PC-3 (cell line): ENCODE data around the gene NFATC1. TPM values are rescaled to one million over a fixed set of nuclear protein-coding genes. Genes with fewer than 3 reads are reported as not detected.

Experiments used
- ATAC-seq: fragments of 200-7000 bp; cut with Tn5 transposase; 2 replicates; pipeline ENCODE4 v1.9.1; 2020; ENCODE audit warnings: mild to moderate bottlenecking, moderate library complexity
- BruUV-seq: library from RNA; stranded (reverse); fragments of 400-500 nt; replicated peaks from 2 replicates; lab custom pipeline; 2021; lab: Mats Ljungman, UMichigan
- CTCF ChIA-PET: fragments of 300-600 bp; sonication (Branson Sonifier 250); formaldehyde crosslinking; loops from one replicate; lab custom pipeline; 2022; ENCODE audit warnings: antibody characterized with exemption; lab: Charles Lee
- POLR2A ChIA-PET: fragments of 300-600 bp; sonication (Branson Sonifier 250); formaldehyde crosslinking; loops from one replicate; lab custom pipeline; 2022; ENCODE audit warnings: antibody characterized with exemption; ENCODE audit not compliant: unreplicated experiment; lab: Charles Lee
- DNase-seq: peaks from one replicate; pipeline ENCODE4 v3.0.0-alpha.2; 2015
- H2AFZ ChIP-seq: fragments of 300-600 bp; sonication (generic); 2 replicates; pipeline ENCODE4 v1.6.0; 2016; ENCODE audit warnings: antibody characterized with exemption, low read length
- H3F3A ChIP-seq: fragments of 300-600 bp; sonication (generic); one replicate; pipeline ENCODE4 v1.6.0; 2017; ENCODE audit warnings: antibody characterized with exemption, low read length, control low read depth, mild to moderate bottlenecking; ENCODE audit not compliant: unreplicated experiment
- H3K27ac ChIP-seq: fragments of 300-600 bp; sonication (generic); 2 replicates; pipeline ENCODE4 v1.5.1; 2016; ENCODE audit warnings: mild to moderate bottlenecking, low read length
- H3K27me3 ChIP-seq: fragments of 300-600 bp; sonication (generic); 2 replicates; pipeline ENCODE4 v1.6.1; 2016; ENCODE audit warnings: low read length, mixed read lengths
- H3K36me3 ChIP-seq: fragments of 300-600 bp; sonication (generic); 2 replicates; pipeline ENCODE4 v1.6.1; 2016; ENCODE audit warnings: low read depth, mixed run types, low read length, mixed read lengths
- H3K4me1 ChIP-seq: fragments of 300-600 bp; sonication (generic); 2 replicates; pipeline ENCODE4 v1.5.1; 2016; ENCODE audit warnings: low read length; ENCODE audit not compliant: insufficient read depth
- H3K4me2 ChIP-seq: fragments of 300-600 bp; sonication (generic); 2 replicates; pipeline ENCODE4 v1.6.0; 2016; ENCODE audit warnings: low read length
- H3K4me3 ChIP-seq: fragments of 300-600 bp; sonication (generic); 2 replicates; pipeline ENCODE4 v1.5.1; 2016; ENCODE audit warnings: mild to moderate bottlenecking, low read length, mixed read lengths
- H3K79me2 ChIP-seq: fragments of 300-600 bp; sonication (generic); 2 replicates; pipeline ENCODE4 v1.6.1; 2017; ENCODE audit warnings: low read length, mixed read lengths
- H3K9ac ChIP-seq: fragments of 300-600 bp; sonication (generic); 2 replicates; pipeline ENCODE4 v1.6.0; 2016; ENCODE audit warnings: mild to moderate bottlenecking, low read length
- H3K9me2 ChIP-seq: fragments of 300-600 bp; sonication (generic); replicated peaks from 2 replicates; pipeline ENCODE4 v1.6.1; 2016; ENCODE audit warnings: mixed run types, low read length, mixed read lengths
- H3K9me3 ChIP-seq: fragments of 300-600 bp; sonication (generic); 2 replicates; pipeline ENCODE4 v1.6.1; 2016; ENCODE audit warnings: low read length, mixed read lengths
- H4K20me1 ChIP-seq: fragments of 300-600 bp; sonication (generic); 2 replicates; pipeline ENCODE4 v1.6.1; 2016; ENCODE audit warnings: low read length, mixed read lengths
- CTCF ChIP-seq: fragments of 300-600 bp; sonication (generic); conservative IDR thresholded peaks from 2 replicates; pipeline ENCODE4 v1.5.1; 2017; ENCODE audit warnings: antibody characterized with exemption, low read depth, mild to moderate bottlenecking, low read length
- EZH2 ChIP-seq: fragments of 300-600 bp; sonication (generic); IDR thresholded peaks from one replicate; pipeline ENCODE4 v1.6.1; 2017; ENCODE audit warnings: antibody characterized with exemption, mild to moderate bottlenecking, low read length; ENCODE audit not compliant: unreplicated experiment
- EZH2phosphoT487 ChIP-seq: fragments of 300-600 bp; sonication (generic); IDR thresholded peaks from 2 replicates; pipeline ENCODE4 v1.6.1; 2018; ENCODE audit warnings: mild to moderate bottlenecking, antibody characterized with exemption, low read length, borderline replicate concordance
- intact Hi-C: fragments of 100-400 bp; cut with micrococcal nuclease; formaldehyde crosslinking; loops from 2 replicates; pipeline ENCODE4 v1.9.0; 2023
- total RNA-seq: library from RNA; depleted of rRNA; stranded (reverse); fragments of >200 nt; gene quantifications from 2 replicates; pipeline ENCODE4 v1.2.3, GENCODE V29; 2014

The NFATC1 gene
- total RNA-seq, 1 experiment from 2014 or later = 5.9 TPM

- no peaks in the 10 kb centered on the region for H3K9me2 ChIP-seq
- H3F3A ChIP-seq = no peaks in the 10 kb centered on the region
- CTCF ChIA-PET = no interaction called here
- no peak overlapping the region for H3K27ac ChIP-seq
- DNase-seq (no peak), ATAC-seq (no peak)
- H2AFZ ChIP-seq = no peak overlapping the region
- TF ChIP-seq EZH2phosphoT487 (no peak), CTCF (no peak), EZH2 (no peak)
- no peaks in the 10 kb centered on the region for H4K20me1 ChIP-seq
- H3K4me1 ChIP-seq = no peaks in the 10 kb centered on the region
- no peaks in the 10 kb centered on the region for H3K79me2 ChIP-seq
- H3K9me3 ChIP-seq = no peaks in the 10 kb centered on the region
- BruUV-seq = no TSS peak
- H3K4me3 ChIP-seq = no peak overlapping the region
- POLR2A ChIA-PET = no interaction called here
- no peaks in the 10 kb centered on the region for H3K36me3 ChIP-seq
- no peak overlapping the region for H3K9ac ChIP-seq
- no peaks in the 10 kb centered on the region for H3K27me3 ChIP-seq
- intact Hi-C loops = no loop called here
- H3K4me2 ChIP-seq = no peak overlapping the region
Measured at GRCh38 chr18:79423211-79424007, 27.7 kb downstream of the NFATC1 start.

DNA sequence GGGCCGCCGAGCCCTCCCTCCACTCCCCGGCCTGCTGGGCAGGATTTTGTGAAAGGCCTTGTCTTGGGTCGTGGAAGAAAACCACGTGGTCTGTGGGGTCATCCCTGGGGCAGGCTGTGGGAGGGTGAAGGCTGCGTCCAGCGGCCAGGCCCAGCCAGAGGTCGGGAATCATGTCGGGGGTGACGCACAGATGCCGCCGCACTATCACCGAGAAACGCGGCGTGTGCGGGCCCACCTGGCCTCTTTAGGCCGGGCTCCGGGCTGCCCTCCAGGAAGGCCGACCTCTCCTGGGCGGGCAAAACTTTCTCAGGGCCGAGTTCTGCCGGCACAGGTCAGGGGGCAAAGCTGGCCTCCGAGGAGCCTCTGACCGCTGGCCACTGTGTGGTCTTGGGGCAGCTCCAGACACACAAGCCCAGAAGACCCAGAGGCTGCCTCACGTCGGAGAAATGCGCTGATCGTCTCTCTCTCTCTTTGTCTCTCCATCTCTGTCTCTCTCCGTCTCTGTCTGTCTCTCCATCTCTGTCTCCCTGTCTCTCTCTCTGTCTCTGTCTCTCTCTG lies 28.4 kb downstream of the NFATC1 start:
- H2AFZ ChIP-seq = no peak overlapping the region

More for the DNA sequence above, 28.4 kb downstream of the NFATC1 start:
- no peaks in the 10 kb centered on the region for H3K36me3 ChIP-seq
- TF ChIP-seq EZH2 (no peak), EZH2phosphoT487 (no peak), CTCF (no peak)
- H3K9me2 ChIP-seq = no peaks in the 10 kb centered on the region
- H3K79me2 ChIP-seq = no peaks in the 10 kb centered on the region
- no peak overlapping the region for H3K4me2 ChIP-seq
- no peaks in the 10 kb centered on the region for H3K9me3 ChIP-seq
- H4K20me1 ChIP-seq = no peaks in the 10 kb centered on the region
- no peaks in the 10 kb centered on the region for H3F3A ChIP-seq
- H3K4me3 ChIP-seq = no peak overlapping the region
- intact Hi-C loops = no loop called here
- H3K27me3 ChIP-seq = no peaks in the 10 kb centered on the region
- no peak for ATAC-seq
- no peak overlapping the region for H3K27ac ChIP-seq
- ChIA-PET CTCF (no interaction called here), POLR2A (no interaction called here)
- no TSS peak for BruUV-seq
- H3K4me1 ChIP-seq = no peaks in the 10 kb centered on the region
- no peak for DNase-seq
- no peak overlapping the region for H3K9ac ChIP-seq
